Hepatocyte (in vitro differentiated cells): ENCODE data around the gene MAPKBP1. TPM values are rescaled to one million over a fixed set of nuclear protein-coding genes. Genes with fewer than 3 reads are reported as not detected.

ENCODE experiments used
- DNase-seq: peaks from one replicate; pipeline ENCODE4 v3.0.0-alpha.2; 2016; ENCODE audit warnings: low spot score
- H2AFZ ChIP-seq: fragments of 200-600 bp; sonication (generic); 2 replicates; pipeline ENCODE4 v1.6.0; 2016; ENCODE audit warnings: antibody characterized with exemption, mild to moderate bottlenecking
- H3K27ac ChIP-seq: fragments of 200-600 bp; sonication (generic); 2 replicates; pipeline ENCODE4 v1.5.1; 2016; ENCODE audit warnings: mild to moderate bottlenecking
- H3K27me3 ChIP-seq: fragments of 200-600 bp; sonication (generic); 2 replicates; pipeline ENCODE4 v1.6.1; 2016
- H3K36me3 ChIP-seq: fragments of 200-600 bp; sonication (generic); replicated peaks from 2 replicates; pipeline ENCODE4 v1.5.1; 2016; ENCODE audit warnings: low read depth; ENCODE audit not compliant: insufficient read depth
- H3K4me1 ChIP-seq: fragments of 200-600 bp; sonication (generic); 2 replicates; pipeline ENCODE4 v1.5.1; 2016; ENCODE audit warnings: mild to moderate bottlenecking, moderate library complexity; ENCODE audit not compliant: insufficient read depth
- H3K4me2 ChIP-seq: fragments of 200-600 bp; sonication (generic); 2 replicates; pipeline ENCODE4 v1.6.0; 2016
- H3K4me3 ChIP-seq: fragments of 200-600 bp; sonication (generic); 2 replicates; pipeline ENCODE4 v1.5.1; 2016; ENCODE audit warnings: mild to moderate bottlenecking
- H3K79me2 ChIP-seq: fragments of 200-600 bp; sonication (generic); 2 replicates; pipeline ENCODE4 v1.6.0; 2017; ENCODE audit warnings: mild to moderate bottlenecking
- H3K9me2 ChIP-seq: fragments of 200-600 bp; sonication (generic); replicated peaks from 2 replicates; pipeline ENCODE4 v1.6.0; 2017; ENCODE audit warnings: mild to moderate bottlenecking; ENCODE audit not compliant: insufficient read depth
- H3K9me3 ChIP-seq: fragments of 200-600 bp; sonication (generic); 2 replicates; pipeline ENCODE4 v1.5.1; 2016; ENCODE audit warnings: low read depth, mild to moderate bottlenecking
- H4K20me1 ChIP-seq: fragments of 200-600 bp; sonication (generic); 2 replicates; pipeline ENCODE4 v1.6.0; 2016; ENCODE audit warnings: mild to moderate bottlenecking; ENCODE audit not compliant: insufficient read depth, poor library complexity, severe bottlenecking
- CTCF ChIP-seq: fragments of 200-600 bp; sonication (generic); IDR thresholded peaks from 2 replicates; pipeline ENCODE4 v1.5.1; 2016; ENCODE audit warnings: antibody characterized with exemption, mild to moderate bottlenecking; ENCODE audit not compliant: poor library complexity
- EZH2 ChIP-seq: fragments of 200-600 bp; sonication (generic); IDR thresholded peaks from 2 replicates; pipeline ENCODE4 v1.6.1; 2016; ENCODE audit warnings: antibody characterized with exemption, mild to moderate bottlenecking, borderline replicate concordance
- EZH2phosphoT487 ChIP-seq: fragments of 200-600 bp; sonication (generic); IDR thresholded peaks from one replicate; pipeline ENCODE4 v1.6.1; 2018; ENCODE audit warnings: antibody characterized with exemption, mild to moderate bottlenecking, low read depth, moderate library complexity; ENCODE audit not compliant: unreplicated experiment, severe bottlenecking
- WGBS: methylation state at CpG from one replicate; pipeline ENCODE4 v1.1.6; 2016; ENCODE audit warnings: low lambda C conversion rate; ENCODE audit errors: missing lambda C conversion rate; 5-methylcytosine and 5-hydroxymethylcytosine counted together
- polyA plus RNA-seq: library from polyadenylated mRNA; unstranded; fragments of >200 nt; fragmentation: Nextera tagmentation; extraction: Ambion mirVana; gene quantifications from 2 replicates; pipeline ENCODE4 v1.2.1, GENCODE V29; 2016
- total RNA-seq: library from RNA; depleted of rRNA; stranded (reverse); fragments of >200 nt; gene quantifications from 2 replicates; pipeline ENCODE4 v1.2.3, GENCODE V29; 2014

The MAPKBP1 gene
- total and polyA plus RNA-seq, 2 experiments from 2014 or later: 18.6 to 24.5 TPM

- 91% methylated on average over 6 of the region's 6 CpGs for WGBS
- no peak overlapping the region for H2AFZ ChIP-seq
- no peak overlapping the region for H3K4me2 ChIP-seq
- no peaks in the 10 kb centered on the region for H3K36me3 ChIP-seq
- peaks cover 3% of the 10 kb centered on the region for H3K4me1 ChIP-seq
- no peak overlapping the region for H3K4me3 ChIP-seq
- H3K9me3 ChIP-seq: no peaks in the 10 kb centered on the region
- no peak for DNase-seq
- no peaks in the 10 kb centered on the region for H3K27me3 ChIP-seq
- no peaks in the 10 kb centered on the region for H3K79me2 ChIP-seq
- H4K20me1 ChIP-seq: no peaks in the 10 kb centered on the region
- TF ChIP-seq EZH2phosphoT487 (no peak), CTCF (no peak), EZH2 (no peak)
- no peak overlapping the region for H3K27ac ChIP-seq
- H3K9me2 ChIP-seq: no peaks in the 10 kb centered on the region
Measured at GRCh38 chr15:41822471-41822870, 48.2 kb downstream of the MAPKBP1 start.

DNA sequence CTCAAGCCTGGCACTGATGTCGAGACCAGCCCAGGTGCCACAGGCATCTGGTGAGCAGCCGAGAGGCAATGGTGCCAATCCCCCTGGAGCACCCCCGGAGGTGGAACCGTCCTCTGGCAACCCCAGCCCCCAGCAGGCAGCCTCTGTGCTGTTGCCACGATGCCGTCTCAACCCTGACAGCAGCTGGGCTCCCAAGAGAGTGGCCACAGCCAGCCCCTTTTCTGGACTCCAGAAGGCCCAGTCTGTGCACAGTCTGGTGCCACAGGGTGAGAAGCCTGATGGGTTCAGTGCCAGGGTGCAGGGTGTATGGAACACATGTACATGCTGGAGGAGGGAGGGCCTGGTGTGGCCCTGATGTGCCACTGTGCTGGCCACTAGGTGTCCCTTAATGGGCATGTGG lies 48.7 kb downstream of the MAPKBP1 start:
- 96% methylated on average over 6 of the region's 6 CpGs for WGBS
- no peaks in the 10 kb centered on the region for H3K36me3 ChIP-seq
- H3K9me3 ChIP-seq: no peaks in the 10 kb centered on the region
- H4K20me1 ChIP-seq: no peaks in the 10 kb centered on the region
- no peak for DNase-seq
- no peak overlapping the region for H3K4me2 ChIP-seq
- H3K27ac ChIP-seq: no peak overlapping the region
- no peak overlapping the region for H2AFZ ChIP-seq
- H3K79me2 ChIP-seq: no peaks in the 10 kb centered on the region
- peaks cover 3% of the 10 kb centered on the region for H3K4me1 ChIP-seq
- no peaks in the 10 kb centered on the region for H3K9me2 ChIP-seq
- no peak overlapping the region for H3K4me3 ChIP-seq
- H3K27me3 ChIP-seq: no peaks in the 10 kb centered on the region
- TF ChIP-seq EZH2 (no peak), CTCF (no peak), EZH2phosphoT487 (no peak)

DNA sequence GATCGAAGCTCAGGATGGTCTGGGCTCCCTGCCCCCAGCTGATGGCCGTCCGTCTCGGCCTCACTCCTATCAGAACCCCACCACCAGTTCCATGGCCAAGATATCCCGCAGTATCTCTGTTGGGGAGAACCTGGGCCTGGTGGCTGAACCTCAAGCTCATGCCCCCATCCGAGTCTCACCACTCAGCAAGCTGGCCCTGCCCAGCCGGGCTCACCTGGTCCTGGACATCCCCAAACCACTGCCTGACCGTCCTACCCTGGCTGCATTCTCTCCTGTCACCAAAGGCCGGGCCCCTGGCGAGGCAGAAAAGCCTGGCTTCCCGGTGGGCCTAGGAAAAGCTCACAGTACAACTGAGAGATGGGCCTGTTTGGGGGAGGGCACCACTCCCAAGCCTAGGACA lies 49.2 kb downstream of the MAPKBP1 start:
- no peak overlapping the region for H3K4me2 ChIP-seq
- no peaks in the 10 kb centered on the region for H3K9me3 ChIP-seq
- no peak for DNase-seq
- H3K36me3 ChIP-seq: no peaks in the 10 kb centered on the region
- TF ChIP-seq EZH2 (no peak), CTCF (no peak), EZH2phosphoT487 (no peak)
- no peak overlapping the region for H2AFZ ChIP-seq
- H3K4me1 ChIP-seq: peaks cover 3% of the 10 kb centered on the region
- no peaks in the 10 kb centered on the region for H3K79me2 ChIP-seq
- no peaks in the 10 kb centered on the region for H4K20me1 ChIP-seq
- H3K27me3 ChIP-seq: no peaks in the 10 kb centered on the region
- WGBS: 96% methylated on average over 11 of the region's 11 CpGs
- H3K9me2 ChIP-seq: no peaks in the 10 kb centered on the region
- H3K27ac ChIP-seq: no peak overlapping the region
- H3K4me3 ChIP-seq: no peak overlapping the region

GRCh38 chr15:41824062-41824745 lies 49.9 kb downstream of the MAPKBP1 start:
- Histone ChIP-seq H3K27me3 (no peaks in the 10 kb centered on the region), H4K20me1 (no peaks in the 10 kb centered on the region), H3K27ac (no peak overlapping the region), H3K9me2 (no peaks in the 10 kb centered on the region), H3K4me2 (no peak overlapping the region), H3K4me3 (no peak overlapping the region), H3K9me3 (no peaks in the 10 kb centered on the region), H3K79me2 (no peaks in the 10 kb centered on the region), H3K36me3 (no peaks in the 10 kb centered on the region), H2AFZ (no peak overlapping the region), H3K4me1 (peaks cover 6% of the 10 kb centered on the region)
- TF ChIP-seq EZH2: no peak
- no peak for TF ChIP-seq CTCF
- TF ChIP-seq EZH2phosphoT487: no peak
- 97% methylated on average over 19 of the region's 19 CpGs for WGBS
- no peak for DNase-seq
